HG02852 (cell line): ENCODE results near the gene SNRNP40.

Source experiments
- ATAC-seq: cut with Tn5 transposase; IDR thresholded peaks from one replicate; pipeline ENCODE4 v1.9.1; 2021; ENCODE audit warnings: mild to moderate bottlenecking, moderate library complexity; ENCODE audit not compliant: unreplicated experiment

Gene SNRNP40

DNA sequence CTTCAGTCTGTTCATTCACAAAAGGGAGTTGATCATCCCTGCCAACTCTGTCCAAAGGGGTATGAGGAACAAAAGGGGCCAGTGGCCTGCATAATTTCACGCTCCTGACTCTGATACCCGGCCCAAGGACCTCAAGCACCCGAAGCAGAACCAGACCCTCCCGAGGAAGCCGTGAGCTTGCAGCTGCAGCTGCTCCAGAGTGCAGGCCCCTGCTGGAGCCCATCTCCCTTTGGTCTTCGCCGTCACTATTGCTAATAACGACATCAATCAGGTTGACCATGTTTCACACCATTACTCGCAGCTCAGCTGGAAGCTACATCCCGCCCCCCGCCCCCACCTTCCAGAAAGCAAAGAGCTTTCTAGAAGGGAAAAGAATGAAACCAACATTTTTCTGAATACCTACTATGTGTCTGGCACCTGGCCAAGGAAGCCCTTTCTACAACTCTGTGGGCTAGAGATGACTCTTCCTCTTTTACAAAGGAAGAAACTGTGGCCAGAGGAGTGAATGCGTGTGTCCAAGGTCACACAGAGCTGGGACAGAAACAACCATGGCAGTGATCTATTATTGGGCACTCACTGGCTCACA, 62.4 kb downstream of the SNRNP40 start:
- no peak for ATAC-seq

DNA sequence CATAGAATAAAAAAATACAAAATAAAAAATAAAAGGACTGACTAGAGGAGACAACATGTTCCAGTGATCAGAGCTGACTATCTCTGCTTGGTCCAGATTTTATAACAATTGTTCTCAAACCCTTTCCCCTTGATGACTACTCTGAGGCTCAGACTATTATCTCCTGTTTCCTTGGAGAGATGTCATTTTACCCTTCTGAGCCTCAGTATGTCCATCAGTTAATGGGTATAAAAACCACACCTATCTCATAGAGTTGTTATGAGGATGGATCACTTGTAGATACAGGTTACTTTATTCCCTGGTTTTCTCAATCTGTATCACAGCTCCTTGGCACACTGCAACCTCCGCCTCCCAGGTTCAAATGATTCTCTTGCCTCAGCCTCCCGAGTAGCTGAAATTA, 63.9 kb downstream of the SNRNP40 start:
- no peak for ATAC-seq

DNA sequence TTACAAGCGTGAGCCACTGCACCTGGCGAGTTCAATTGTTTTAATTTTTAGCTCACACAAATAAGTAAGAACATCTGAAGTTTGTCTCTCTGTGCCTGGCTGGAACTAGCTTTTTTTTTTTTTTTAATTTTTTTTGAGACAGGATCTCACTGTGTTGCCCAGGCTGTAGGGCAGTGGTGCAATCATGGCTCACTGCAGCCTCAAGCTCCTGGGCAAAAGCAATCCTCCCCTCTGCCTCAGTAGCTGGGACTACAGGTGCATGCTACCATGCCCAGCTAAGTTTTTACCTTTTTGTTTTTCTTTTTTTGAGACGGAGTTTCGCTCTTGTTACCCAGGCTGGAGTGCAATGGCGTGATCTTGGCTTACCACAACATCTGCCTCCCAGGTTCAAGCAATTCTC, 64.8 kb downstream of the SNRNP40 start:
- ATAC-seq: no peak

DNA sequence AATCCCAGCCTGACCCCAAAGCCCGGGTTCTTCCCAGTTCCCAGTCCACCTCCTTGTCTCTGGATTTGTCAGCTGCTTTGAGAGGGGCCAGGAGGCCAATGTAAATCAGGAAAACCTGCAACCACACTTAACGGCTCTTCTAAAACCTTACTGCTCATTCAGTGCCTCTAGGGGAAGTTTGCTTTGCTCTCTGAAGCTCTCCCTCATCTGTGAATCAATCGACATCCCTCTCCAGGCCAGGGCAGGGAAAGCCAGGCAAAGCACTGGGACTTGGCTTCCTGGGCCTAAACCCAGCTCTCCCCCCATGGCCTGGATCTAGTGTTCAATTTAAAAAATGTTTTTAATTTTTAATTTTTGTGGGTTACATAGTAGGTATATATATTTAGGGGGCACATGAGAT, 66.2 kb downstream of the SNRNP40 start:
- no peak for ATAC-seq

DNA sequence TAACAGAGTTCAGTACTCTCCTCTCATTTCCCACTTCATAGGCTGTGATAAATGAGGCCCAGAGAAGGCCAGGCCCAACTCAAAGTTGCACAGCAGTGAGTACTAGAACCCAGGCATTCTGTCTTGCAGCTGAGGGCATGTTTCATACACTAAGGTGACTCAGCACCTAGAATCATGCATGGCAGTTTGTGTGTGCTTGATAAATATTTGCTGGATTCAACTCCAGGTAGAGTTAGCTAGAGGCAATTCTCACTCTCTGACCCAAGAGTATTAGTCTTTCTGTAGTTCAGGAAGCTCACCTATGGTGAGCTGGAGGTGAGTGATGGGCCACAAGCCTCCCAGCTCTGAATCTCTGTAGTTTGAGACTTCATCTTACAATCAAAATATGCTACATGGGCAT, 67.6 kb downstream of the SNRNP40 start:
- no peak for ATAC-seq

DNA sequence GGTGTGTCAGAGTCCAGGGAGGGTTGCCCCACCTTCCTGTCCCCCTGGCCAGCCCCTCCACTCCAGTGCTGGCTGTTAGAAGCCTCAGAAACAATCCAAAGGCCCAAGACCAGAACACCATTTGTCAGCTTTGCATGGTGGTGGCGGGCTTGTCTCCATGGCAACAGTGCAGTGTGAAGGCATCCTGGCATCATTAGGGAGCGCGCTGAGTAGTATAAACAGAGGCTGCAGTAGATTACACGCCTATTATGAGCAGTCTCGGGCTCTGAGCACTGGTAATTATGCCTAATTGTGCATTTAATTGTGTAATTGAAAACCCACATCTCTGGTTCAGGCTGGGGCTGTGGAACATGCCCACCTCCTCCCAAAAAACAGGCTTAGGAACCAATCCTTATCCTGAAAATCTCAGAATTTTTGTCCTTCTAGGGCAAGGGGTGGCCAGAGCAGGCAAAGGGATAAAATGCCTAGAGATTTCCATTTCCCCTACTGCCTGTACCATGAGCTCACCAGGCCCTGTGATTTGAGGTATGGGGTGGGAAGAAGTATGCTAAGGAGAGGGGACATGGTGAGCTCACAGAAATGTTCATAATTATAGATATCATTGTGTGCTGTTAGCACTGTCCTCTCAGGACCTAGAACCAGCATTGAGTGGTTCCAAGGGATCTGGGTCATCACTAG, 68.6 kb downstream of the SNRNP40 start:
- ATAC-seq: no peak

DNA sequence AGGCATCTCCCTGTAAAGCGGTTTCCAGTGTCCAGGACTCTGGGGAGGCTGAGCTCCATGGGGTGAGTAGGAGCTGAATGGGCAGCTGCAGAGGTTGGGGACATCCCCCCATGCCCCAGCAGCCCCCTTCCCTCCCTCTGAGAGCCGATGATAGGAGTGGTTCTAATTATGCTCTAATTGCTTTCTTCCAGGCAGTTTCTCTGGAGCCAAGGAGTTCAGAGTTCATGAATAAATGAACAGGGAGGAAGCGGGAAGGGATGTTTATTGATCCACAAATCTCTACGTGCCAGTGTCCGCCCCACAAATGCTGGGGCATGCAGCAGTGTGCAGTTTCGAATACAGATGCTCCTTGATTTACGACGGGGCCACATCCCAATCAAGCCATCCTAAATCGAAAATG, 72.5 kb downstream of the SNRNP40 start:
- ATAC-seq: no peak

DNA sequence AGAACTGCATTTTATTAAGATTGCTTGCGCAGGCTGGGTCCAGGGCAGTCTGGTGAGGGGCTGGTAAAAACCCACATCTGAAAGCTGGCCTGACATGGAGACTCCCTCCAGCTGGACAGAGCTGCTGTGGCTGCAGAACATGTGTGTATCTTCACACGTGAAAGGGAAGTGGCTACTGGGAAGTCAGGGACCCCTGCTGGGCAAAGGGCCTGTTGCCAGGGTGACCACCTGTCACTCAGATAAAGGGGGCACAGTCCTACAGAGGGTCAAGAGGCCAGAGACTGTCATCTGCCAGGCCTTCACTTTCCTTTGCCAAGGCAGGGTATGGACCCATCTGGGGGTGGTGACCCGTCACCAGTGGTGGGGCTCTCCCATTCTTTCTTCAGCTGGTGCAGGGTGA, 74.4 kb downstream of the SNRNP40 start:
- ATAC-seq: no peak

DNA sequence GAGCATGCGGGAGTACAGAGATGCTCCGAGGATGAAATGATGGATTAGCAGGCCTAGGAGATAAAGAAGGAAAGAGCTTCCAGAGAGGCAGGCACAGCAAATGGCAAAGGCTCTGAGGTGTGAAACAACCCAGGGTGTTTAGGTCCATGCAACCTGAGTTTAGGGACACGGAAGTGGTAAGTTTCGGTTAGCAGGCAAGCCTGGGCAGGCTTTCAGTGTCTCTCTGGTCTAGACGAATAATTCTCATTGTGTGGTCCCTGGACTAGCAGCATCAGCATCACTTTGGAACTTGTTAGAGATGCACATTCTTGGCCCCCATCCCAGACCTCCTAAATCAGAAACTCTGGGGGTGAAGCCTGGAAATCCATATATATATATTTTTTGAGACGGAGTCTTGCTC, 75.5 kb downstream of the SNRNP40 start:
- ATAC-seq: no peak

DNA sequence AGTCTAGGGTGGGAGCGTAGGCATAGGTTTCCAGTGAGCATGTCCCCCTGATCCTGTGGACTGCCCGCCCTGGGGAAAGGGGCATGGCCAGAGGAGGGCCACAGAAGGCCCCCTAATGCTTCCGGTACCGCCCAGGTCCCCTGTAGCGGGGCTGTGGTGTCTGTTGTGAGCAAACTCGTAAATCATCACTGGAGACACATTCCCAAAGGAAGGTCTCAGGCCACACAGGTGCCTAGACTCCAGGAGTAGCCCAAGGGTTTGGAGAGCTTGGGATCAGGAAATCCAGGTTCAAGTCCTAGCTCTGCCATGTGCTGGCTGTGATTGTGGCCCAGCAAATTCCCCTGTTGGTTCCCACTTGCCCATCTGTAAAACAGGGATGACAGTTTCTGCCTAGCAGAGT, 77.1 kb downstream of the SNRNP40 start:
- ATAC-seq: no peak

DNA sequence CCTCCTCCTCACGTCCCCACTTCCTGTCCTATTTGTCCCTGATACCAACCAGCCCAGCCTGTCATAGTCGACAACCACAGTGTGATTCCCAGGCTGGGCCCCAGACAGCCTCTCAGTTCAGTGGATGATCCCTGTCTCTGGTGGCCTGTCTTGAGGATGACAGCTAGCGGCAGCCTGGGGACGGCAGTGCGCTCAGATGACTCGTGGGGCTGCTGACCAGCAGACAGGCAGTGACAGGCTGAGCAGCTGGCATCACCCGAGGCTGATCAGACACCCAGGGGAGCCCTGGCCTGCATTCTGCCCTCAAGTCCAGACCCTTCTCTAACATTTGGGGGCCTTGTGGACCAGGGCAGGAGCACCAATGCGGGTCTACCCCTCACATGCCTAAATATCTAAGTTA, 77.9 kb downstream of the SNRNP40 start:
- no peak for ATAC-seq

DNA sequence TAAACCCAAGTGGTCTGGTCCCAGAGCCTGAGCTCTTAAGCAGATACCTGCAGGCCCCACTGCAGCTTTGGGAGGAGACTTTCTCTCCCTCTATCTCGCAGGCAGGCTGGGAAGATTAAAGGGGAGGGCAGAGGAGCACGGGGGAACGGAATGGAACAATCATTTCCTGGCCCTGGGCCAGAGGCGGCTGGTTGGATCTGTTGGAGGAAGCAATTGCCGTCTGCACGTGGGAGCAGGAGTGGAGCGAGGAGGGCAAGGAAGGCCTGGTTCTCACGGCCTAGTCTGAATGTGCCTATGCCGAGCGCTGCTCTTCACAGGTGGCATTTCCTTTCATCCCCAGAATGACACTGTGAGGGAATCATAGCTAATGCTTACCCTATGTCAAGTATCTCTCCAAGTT, 80.6 kb downstream of the SNRNP40 start:
- ATAC-seq: no peak

DNA sequence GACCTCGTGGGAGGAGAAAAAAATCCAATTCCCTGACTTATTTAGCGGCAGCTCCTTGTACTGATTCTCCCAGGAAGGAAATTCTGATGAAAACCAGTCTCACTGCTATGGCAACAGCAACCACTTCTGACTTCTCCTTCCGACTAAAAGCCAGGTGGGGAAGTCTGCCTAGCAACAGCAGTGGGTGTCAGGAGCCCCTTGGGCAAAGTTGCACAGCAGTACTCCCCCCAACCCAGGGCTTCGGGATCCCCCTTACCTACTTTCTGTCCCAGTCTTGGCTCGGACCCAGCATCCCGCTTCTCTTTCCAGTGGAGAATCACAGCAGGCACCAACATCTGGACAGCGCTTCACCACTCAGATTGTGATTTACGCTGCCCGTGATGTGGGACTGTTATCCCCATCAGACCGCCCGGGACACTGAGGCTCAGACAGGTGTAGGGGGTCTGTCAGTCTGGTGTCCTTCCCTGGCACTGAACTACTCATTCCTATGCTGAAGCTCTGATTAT, 81.5 kb downstream of the SNRNP40 start:
- ATAC-seq: no peak

DNA sequence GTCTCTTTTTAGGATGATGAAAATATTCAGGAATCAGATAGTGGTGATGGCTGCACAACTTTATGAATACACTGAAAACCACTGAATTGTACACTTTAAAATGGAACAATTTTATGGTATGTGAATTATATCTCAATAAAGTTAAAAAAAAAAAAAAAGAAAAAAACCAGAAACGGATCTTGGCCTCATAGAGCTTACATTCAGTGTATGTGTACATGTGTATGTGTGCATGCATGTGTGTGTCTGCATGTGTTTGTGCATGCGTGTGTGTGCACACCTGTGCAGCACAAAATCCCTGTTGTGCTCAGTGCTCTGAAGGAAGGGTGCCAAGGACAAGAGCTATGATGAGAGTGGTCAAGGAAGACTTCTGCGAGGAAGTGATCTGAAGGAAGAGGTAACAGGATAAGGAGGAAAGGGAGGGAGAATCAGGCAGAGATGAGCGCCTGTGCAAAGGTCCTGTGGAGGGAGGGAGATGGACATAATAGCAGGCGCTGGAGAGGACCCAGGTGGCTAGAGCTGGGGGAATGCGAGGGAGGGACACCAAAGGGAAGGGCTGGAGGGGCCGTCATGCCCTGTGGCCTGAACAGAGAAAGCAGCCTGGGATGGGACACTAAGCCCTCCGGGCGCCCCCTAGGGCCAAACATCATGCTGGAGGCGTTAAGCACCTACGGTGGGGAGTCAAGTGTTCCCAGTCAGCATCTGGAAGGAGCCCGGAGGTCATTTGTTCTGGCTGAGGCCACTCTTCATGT, 82.1 kb downstream of the SNRNP40 start:
- no peak for ATAC-seq
